ENCODE data around the gene BCAP31.
"Not testable (repeated sequence)": the region's sequence is repeated elsewhere in the genome, so short reads cannot be mapped to it uniquely, and the experiment has no call there.

Gene BCAP31

GRCh38 chrX:153692611-153693156, 31.5 kb downstream of the BCAP31 start:
- DNase-seq = no peak

GRCh38 chrX:153692003-153692402, 32.2 kb downstream of the BCAP31 start:
- DNase-seq = no peak

GRCh38 chrX:153691032-153691827, 33.0 kb downstream of the BCAP31 start:
- not testable (repeated sequence) for DNase-seq

- DNase-seq = no peak
Observed at GRCh38 chrX:153690466-153690865, 33.7 kb downstream of the BCAP31 start.

- no peak for DNase-seq
Observed at GRCh38 chrX:153689654-153690465, 34.3 kb downstream of the BCAP31 start.

- DNase-seq = no peak
Observed at GRCh38 chrX:153688911-153689590, 35.1 kb downstream of the BCAP31 start.

GRCh38 chrX:153688506-153688905, 35.7 kb downstream of the BCAP31 start:
- DNase-seq = no peak

- no peak for DNase-seq
Observed at GRCh38 chrX:153688071-153688470, 36.1 kb downstream of the BCAP31 start.

- DNase-seq = peak; percentile 9
Observed at GRCh38 chrX:153687121-153688039, 36.8 kb downstream of the BCAP31 start, which contains the start of gene SLC6A8. Gene SLC6A8 (plus strand): TSS chrX:153687926. CDS start chrX:153688575, 649 bp downstream.

- DNase-seq = no peak
Observed at GRCh38 chrX:153686711-153687110, 37.5 kb downstream of the BCAP31 start.

GRCh38 chrX:153685751-153686696, 38.2 kb downstream of the BCAP31 start:
- no peak for DNase-seq

- no peak for DNase-seq
Observed at GRCh38 chrX:153685156-153685536, 39.0 kb downstream of the BCAP31 start.

- no peak for DNase-seq
Observed at GRCh38 chrX:153684467-153685155, 39.6 kb downstream of the BCAP31 start.

- DNase-seq = not testable (repeated sequence)
Observed at GRCh38 chrX:153683486-153683885, 40.7 kb downstream of the BCAP31 start.

GRCh38 chrX:153681175-153681574, 43.0 kb downstream of the BCAP31 start:
- no peak for DNase-seq

GRCh38 chrX:153674219-153674851, 49.9 kb downstream of the BCAP31 start:
- DNase-seq = no peak

GRCh38 chrX:153673428-153674218, 50.6 kb downstream of the BCAP31 start, which contains the start of gene PNCK:
Gene PNCK (minus strand): TSS chrX:153673813. CDS start chrX:153673076, 737 bp downstream.
- DNase-seq = no peak
